HG02970 (cell line): ENCODE results near the gene UPP1.
"Not testable (repeated sequence)": the region's sequence is repeated elsewhere in the genome, so short reads cannot be mapped to it uniquely, and the experiment has no call there.

ENCODE experiments used
- ATAC-seq: cut with Tn5 transposase; IDR thresholded peaks from one replicate; pipeline ENCODE4 v1.9.1; 2021; ENCODE audit warnings: mild to moderate bottlenecking, moderate library complexity, moderate number of reproducible peaks; ENCODE audit not compliant: unreplicated experiment, low FRiP score

The UPP1 gene

DNA sequence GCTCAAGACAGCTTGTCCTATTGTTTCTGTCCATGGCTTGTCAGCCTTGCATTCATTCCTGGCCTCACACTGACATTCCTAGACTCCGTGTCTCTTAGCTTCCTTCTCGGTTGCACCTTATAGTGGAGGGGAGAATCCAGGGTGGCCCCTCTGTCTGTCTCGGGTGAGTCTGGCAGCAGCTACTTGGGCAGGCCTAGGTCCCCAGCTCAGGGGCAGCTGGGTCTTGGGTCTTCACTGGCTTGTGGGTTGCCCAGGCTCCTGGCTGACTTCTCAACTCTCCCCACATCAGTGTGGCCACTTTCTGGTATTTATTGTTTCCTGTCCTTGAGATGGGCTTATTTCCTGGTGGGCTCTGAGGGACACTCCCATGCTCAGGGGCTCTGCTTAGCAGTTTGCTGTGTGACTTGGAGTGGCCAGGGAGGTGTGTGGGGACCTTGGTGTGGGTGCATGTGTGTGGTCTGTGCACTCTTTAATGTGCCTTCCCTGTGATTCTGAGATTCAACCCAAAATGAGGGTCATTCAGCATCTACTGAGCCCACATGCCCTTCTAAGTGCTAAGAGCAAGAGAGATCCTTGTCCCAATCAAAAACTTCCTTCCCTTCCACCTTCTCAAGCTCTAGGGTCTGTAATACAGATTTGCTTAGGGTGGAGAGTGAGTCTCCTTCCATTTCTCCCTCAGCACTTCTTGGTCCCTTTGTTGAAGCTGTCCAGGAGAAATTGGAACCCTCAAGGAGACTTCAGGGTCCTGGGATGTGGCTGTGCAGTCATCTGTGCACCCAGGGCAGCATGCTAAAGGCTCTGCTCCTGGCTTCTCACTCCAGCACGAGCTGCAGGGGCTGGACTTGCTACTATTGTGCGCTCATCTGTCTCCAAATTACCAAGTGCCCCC, 20.1 kb downstream of the UPP1 start:
- ATAC-seq = no peak

DNA sequence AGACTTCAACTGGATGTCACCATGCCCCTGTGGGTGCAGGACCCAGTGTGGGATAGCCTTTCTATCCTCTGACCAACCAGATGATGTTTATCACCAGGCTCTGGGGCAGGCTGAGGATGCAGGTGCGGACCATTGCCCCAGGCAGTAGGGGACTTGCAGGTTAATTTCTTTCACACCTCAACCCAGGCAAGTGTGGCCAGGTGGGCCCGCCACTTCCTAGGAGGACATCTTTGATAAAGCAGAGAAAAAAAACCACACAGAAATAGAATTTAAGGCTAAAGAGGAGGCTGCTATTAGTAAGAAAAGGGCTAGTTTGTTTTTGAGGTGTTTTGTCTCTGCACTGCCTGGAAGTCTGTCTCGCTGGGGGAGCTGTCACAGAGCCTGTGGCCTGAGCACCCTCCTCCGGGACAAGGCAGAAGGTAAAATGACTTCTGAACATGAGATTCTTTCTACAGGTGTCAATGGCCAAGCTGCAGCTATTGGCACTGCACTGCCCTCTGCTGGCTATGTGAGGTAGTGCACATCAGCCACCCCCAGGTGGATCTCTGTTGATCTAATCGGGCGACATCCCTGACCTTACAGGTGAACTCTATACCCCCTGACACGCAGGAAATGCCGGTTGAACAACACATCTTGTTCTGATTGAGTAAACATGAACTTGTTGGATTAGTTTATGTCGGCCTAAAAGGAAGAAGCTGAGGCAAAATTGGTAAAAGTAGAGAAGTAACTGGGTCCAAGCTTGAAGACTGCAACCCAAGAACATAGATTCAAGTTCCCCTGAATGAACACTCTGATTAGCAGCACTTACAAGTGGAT, 21.0 kb downstream of the UPP1 start:
- no peak for ATAC-seq

DNA sequence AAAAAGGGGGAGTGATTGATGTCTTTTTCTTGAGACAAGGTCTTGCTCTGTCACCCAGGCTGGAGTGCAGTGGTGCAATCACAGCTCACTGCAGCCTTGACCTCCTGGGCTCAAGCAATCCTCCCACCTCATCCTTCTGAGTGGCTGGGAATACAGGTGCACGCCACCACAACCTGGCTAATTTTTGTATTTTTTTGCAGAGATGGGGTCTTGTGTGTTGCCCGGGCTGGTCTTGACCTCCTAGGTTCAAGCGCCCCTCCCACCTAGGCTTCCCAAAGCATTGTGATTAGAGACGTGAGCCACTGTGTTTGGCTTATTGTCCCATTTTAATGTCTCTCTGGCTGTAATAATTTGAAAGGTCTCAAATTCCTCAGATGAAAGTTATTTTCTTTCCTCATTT, 21.8 kb downstream of the UPP1 start:
- no peak for ATAC-seq

DNA sequence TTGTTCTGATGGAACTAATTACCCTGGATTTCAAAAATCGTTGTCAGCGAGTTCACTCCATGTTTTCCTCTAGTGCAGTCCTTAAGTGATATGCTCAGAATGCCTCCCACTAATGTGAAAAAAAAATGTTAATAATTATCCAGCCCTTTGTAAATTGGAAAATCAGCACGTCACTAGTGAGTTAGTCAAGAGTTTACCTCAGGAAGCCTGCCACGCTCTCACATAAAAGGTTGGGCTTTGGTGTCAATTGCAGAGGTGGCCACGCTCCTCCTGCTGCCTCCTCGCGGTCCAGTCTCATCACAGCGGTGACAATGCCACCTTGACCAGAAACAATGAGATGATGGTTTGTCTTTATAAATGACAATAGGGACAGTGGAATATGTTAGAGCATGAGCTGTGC, 22.5 kb downstream of the UPP1 start:
- no peak for ATAC-seq

DNA sequence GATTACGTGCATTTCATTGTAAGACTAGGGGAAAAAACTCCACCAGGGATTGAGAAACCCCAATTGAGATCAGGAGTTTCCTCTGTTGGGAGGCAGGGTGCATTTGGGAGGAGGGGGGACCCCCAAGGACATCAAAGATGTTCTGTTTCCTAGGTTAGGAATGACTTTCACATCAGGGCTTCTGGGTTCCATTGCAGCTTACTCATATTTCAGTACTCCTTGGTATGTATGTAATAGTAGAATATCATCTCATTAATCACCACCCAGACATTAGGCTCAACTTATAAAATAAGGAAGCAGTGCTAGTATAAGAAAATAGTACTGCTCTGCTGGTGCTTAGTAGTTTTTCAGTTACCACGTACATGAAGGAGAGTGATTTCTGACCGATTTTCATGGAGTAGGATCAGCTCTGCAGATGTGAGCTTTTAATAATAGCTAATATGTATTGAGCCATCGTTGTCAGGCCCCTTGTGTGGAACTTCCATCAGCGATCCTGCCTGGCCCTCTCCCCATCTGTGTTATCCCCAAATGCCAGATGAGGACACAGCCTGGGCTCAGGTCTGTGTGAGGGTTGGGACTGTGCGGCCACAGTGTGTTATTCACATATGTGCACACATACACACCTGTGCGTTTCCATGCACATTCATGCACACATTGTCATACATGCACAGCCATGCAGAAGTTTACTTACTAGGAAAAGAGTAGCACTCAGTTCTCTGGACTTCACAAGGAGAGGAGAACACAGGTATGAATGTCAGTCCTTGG, 23.5 kb downstream of the UPP1 start:
- no peak for ATAC-seq

DNA sequence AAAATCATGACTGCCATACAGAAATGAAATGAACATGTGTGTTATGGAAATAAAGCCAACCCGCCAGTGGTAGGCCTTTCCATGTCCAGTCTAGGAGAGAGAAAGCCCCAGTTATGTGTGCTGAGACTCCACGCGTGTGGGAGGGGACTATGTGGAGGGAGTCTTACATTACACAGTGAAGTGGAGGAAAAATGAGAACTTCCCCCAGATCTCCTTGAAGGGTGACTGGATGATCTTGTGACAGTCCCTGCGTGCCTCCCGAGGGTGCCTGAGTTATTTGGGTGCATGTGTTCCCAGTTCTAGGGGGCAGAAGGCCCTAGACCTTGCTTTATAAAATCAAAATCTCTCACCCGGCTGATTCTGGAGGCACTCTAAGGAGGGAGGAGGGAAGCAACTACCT, 24.2 kb downstream of the UPP1 start:
- ATAC-seq = no peak

DNA sequence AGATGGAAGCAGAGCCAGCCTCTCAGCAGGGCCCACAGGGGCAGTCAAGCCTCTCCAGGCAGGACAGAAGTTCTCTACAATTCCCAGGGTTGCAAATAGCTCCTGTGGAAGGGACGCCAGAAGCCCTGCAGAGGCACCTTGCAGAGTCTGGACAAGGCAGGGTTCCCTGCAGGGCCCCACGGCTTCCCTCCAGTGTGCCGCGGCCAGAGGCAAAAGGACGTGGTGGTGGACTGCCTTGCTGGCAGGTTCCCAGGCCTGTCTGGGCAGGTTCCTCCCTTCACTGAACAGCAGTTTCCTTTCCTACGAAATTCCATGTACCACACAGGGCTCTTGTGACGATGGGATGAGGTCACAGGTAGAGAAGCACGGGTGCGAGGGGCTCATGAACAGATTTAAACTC, 25.1 kb downstream of the UPP1 start:
- no peak for ATAC-seq

DNA sequence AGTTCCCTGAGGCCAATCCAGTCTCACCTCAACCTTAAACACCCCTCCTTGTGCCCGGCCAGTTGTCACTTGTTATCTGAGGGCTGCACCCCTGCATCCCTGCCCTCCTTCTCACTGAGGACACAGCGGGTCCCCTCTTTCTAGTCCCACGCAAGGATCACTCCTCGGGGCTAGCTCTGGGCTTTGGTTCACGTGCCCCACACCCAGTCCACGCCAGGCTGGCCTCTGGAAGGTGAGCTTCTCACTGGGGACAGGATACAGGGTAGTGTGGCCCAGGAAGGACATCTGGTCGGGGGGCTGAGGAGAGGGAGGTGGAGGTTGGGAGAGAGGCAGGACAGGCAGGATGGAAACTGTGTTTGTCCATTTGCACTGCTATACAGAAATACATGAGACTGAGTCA, 25.5 kb downstream of the UPP1 start:
- ATAC-seq = no peak

DNA sequence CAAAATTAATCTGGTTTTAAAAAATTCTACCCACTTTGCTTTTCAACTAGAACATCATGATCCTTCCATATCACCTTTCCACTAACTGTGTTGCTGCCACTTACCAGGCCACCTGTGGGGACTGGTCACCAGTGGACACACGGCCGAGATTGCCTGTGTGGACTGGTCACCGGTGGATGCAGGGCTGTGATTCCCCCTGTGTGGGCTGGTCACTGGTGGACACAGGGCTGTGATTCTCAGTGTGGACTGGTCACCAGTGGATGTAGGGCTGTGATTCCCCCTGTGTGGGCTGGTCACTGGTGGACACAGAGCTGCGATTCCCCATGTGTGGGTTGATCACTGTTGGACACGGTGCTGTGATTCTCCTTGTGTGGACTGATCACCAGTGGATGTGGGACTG, 27.0 kb downstream of the UPP1 start:
- ATAC-seq = no peak

DNA sequence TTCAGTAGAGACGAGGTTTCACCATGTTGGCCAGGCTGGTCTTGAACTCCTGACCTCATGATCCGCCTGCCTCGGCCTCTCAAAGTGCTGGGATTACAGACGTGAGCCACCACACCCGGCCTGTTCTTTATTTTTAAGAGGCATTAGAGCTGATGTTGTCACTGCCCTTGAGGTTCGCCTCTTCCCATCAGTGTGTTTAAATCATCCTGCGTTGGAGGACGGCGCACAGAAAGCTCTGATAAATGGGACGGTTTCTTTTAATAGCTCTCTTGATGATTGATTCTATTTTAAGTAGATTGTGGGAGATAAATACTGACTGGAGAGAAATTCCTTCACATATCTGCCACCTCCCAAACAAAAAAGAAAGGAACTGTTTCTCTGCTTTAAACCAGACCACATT, 29.0 kb downstream of the UPP1 start:
- ATAC-seq = no peak

DNA sequence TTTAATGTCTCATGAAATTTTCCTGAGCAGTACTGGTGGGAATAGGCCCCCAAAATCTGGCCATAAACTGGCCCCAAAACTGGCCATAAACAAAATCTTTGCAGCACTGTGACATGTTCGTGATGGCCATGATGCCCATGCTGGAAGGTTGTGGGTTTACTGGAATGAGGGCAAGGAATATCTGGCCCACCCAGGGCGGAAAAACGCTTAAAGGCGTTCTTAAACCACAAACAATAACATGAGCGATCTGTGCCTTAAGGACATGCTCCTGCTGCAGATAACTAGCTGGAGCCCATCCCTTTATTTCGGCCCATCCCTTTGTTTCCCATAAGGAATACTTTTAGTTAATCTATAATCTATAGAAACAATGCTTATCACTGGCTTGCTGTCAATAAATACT, 31.5 kb downstream of the UPP1 start:
- ATAC-seq = not testable (repeated sequence)

DNA sequence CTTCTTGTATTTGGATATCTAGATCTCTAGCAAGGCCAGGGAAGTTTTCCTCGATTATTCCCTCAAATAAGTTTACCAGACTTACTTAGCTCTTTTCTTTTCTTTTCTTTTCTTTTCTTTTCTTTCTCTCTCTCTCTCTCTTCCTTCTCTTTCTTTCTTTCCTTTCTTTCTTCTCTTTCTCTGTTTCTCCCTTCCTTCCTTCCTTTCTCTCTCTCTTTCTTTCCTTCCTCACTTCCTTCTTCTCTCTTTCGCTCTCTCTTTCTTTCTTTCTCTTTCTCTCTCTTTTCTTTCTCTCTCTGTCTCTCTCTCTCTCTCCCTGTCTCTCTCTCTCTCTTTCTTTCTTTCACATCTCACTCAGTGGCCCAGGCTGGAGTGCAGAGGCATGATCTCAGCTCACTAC, 37.0 kb downstream of the UPP1 start:
- ATAC-seq = no peak

DNA sequence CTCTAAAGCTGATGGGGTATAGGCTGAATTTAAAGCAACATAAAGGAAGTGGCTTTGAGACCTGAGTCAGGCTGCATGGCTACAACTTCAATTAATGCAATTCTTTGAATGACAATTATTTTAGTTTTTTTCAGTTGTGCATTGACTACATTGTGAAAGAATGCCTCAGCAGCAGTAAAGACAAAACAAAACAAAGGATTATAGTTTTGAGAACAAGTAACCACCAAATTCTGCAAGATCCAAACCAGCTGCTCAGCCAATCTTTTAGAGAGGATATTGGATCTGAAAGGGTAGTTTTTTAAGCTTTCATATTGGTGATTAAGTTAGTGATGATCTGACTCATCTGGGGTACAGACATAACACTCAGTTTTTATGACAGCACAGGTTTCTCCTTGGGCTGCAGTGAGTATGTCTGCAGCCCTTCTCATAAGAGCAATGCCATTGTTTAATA, 41.6 kb downstream of the UPP1 start:
- ATAC-seq = no peak

DNA sequence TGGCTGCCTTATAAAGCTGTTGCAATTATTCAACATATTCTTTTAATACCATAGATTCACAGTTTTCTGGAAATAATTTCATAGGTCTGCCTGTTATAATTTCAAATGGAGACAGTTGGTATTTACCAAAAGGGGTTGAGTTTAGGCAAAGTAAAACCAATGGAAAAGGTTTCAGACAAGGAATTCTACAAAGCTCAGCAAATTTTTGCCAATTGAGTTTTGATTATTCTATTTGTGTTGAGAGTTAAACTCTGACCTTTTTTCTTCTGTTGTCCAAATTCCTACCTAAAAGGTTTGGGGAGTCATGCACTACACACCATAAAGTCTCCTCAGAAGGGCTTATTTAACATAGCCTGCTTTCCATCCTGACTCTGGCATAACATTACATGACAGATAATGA, 43.7 kb downstream of the UPP1 start:
- no peak for ATAC-seq

DNA sequence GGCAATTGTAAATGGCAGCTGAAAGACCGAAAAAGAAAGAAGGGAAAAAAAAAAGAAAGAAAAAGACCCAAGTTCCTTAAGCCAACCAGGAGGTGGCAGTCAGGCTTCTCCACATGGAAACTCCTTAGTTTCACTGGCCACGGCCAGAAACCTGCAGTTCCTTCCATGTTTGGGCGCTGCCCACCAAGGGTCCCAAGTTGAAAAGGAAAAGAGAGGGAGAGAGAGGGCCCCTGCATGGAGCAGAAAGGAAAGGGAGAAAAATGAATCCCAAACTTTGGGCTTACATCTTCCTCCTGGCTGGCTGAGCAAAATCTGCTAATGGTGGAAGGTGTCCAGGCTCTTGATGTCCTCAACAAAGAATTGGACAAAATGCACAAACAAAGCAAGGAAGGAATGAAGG, 50.4 kb downstream of the UPP1 start:
- no peak for ATAC-seq

DNA sequence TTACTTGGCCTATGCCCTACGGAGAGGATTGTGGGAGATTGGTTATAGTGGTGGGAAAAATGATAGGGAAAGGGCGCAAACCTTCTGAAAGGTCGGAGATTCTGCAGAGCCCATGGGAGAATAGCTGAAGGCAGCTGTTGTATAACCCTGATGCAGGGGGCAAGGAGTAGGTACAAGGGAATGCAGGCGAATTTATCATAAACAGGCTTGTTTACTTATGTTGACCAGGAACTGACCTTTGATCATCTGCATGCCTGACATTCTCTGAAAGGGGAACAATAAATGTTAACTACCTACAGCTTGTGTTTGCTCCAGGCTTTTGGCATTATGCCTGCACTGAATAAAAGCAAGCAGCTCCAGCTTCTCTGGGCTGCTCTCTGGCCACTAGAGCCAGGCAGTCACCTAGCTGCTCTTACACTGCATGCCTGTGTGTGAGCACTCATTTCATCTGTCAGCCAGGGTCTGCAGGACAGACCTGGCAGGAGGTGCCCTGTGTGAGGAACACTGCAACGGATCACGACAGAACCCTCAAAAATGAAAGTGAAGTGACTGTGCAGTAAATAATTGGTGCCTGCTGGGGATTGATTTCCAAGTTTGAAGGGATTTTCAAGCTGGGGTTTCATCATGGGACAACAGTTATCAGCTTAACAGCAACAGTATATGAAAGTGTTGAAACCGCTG, 51.1 kb downstream of the UPP1 start:
- no peak for ATAC-seq

DNA sequence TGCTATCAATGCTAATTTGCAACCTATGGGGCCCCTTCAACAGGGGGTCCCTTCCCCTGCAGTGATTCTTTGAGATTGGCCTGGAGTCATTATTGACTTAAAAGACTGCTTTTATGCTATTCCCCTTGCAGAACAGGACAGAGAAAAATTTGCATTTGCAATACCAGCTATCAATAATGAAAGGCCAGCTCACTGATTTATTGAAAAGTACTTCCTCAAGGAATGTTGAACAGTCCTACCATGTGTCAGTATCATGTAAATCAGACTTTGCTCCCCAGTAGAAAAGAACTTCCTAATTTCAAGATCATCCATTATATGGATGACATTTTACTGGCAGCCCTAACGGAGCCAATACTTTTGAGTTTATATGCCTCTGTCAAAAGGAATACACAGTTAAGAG, 52.5 kb downstream of the UPP1 start:
- ATAC-seq = no peak

DNA sequence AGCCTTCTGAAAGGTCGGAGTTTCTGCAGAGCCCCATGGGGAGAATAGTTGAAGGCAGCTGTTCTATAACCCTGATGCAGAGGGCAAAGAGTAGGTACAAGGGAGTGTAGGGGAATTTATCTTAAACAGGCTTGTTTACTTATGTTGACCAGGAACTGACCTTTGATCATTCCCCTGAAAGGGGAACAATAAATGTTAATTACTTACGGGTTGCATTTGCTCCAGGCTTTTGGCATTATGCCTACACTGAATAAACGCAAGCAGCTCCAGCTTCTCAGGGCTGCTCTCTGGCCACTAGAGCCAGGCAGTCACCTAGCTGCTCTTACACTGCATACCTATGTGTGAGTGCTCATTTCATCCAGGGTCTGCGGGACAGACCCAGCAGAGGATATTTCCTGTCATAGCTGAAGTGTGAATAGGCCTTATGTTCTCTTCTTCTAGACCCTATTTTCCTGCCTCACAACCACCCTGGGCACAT, 55.3 kb downstream of the UPP1 start:
- ATAC-seq = no peak

DNA sequence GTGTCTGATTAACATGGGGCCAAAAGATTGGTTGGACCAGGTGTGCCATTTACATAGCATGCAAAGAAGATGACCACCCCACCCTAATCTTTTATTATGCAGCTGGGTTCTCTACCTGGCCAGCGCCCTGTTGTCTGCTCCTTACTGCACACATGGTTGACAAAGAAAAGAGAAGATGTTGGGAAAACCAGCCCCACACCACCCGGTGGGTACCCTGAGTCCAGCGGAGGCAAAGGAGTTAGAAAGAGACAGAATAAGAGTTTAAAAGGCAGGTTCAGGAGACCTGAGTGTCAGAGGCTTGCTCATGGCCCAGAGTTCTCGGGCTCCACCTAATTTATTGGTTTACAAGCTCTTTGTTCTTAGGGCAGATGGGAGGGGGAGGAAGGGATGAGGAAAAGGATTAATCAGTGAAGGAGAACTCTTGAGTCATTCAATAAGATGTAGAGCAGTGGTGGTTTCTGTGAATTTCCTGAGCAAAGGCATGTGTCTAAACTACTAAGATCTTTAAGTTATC, 58.1 kb downstream of the UPP1 start:
- ATAC-seq = no peak

DNA sequence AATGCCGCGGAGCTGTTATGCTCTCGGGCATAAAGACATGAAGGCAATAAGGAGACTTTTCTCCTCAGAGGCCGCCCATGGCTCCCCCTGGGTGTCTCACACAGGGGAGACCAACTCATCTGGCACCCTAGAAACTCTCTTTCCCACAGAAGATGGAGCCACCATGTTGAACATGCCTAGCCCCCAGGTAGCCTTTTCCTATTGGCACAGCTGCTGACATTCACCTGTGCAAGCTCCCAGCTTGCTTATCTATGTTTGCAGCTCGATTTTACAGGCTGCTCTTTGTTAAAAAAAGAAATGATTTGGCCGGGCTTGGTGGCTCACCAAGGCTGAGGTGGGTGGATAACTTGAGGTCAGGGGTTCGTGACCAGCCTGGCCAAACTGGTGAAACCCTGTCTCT, 58.6 kb downstream of the UPP1 start:
- not testable (repeated sequence) for ATAC-seq
